ENCODE measurements around the gene C17orf113. TPM values are rescaled to one million over a fixed set of nuclear protein-coding genes. Genes with fewer than 3 reads are reported as not detected.

C17orf113 gene
- total and polyA plus RNA-seq, 2 of the 13 experiments (the other 11 are each of a cell fraction or from before 2014, with no cell fraction given), result 0.87 to 1.1 TPM

DNA sequence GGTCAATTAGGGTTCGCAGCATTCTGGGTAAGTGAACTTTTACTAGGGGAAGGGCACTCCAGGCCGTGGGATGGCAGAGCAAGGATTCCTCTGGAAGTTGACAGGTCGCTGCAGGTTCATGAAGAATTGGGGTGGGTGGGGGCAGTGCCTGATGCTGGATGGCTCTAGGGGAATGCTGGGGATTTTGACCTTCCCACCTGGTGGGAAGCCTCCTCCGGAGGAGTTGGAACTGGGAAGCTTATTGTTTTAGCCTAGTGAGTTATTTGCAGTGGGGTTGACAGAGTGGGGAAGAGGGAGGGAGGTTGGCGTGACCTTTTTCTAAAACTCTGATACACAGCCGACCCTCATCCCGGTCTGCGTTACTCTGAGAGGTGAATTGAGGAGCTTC, 606 bp upstream of the C17orf113 start:
- Histone ChIP-seq H3K9me3 (ENCODE audit: low read length) (no peaks in the 10 kb centered on the region), H3K4me3 (replicated peaks in 1 of 3; ENCODE audit: insufficient read depth in 1 of 3, low read depth in 2 of 3, low read length in 3 of 3) (peak overlapping the region; percentile 64 to 88 (median 67)), H3K27ac (ENCODE audit: extremely low read length, insufficient read depth, low read length) (no peak overlapping the region), H3K4me1 (ENCODE audit: insufficient read depth, low read length) (peaks cover 56% of the 10 kb centered on the region), H3K36me3 (replicated peaks in 1 of 2; ENCODE audit: control insufficient read depth in 1 of 2, insufficient read depth in 2 of 2, low read length in 2 of 2) (no peaks in the 10 kb centered on the region), H3K79me2 (ENCODE audit: insufficient read depth, low read length) (no peaks in the 10 kb centered on the region), H2AFZ (ENCODE audit: low read length) (peak overlapping the region; percentile 83), H3K27me3 (ENCODE audit: control insufficient read depth in 1 of 2, insufficient read depth in 2 of 2, low read length in 2 of 2) (no peaks in the 10 kb centered on the region; a peak in 1 of 5 replicates), H4K20me1 (ENCODE audit: insufficient read depth, low read length) (no peaks in the 10 kb centered on the region), H3K4me2 (ENCODE audit: low read depth, low read length) (peak overlapping the region; percentile 98), H3K9ac (ENCODE audit: insufficient read depth, low read depth, low read length) (0 out of 2 replicates have a peak overlapping the region, but pooled peaks have one; percentile 16)
- 12% methylated on average over 8 of the region's 8 CpGs for WGBS (ENCODE audit: low lambda C conversion rate)
- no TSS peak for BruUV-seq (replicated peaks)
- TF ChIP-seq ZNF34 (CRISPR knock-in tag; IDR thresholded peaks at IDR 0.05; ENCODE audit: borderline replicate concordance) (0 out of 2 replicates have a peak, but pooled peaks have one; percentile 7), XRCC5 (optimal IDR thresholded peaks at IDR 0.05; ENCODE audit: low read length) (peak; percentile 1), NR2F1 (CRISPR knock-in tag; IDR thresholded peaks at IDR 0.05) (no peak), NFATC3 (CRISPR knock-in tag; IDR thresholded peaks at IDR 0.05) (no peak), MTF2 (CRISPR knock-in tag; IDR thresholded peaks at IDR 0.05; ENCODE audit: borderline replicate concordance) (peak; percentile 16; the same call in 1 of the 2 replicates), HOXD1 (CRISPR knock-in tag; IDR thresholded peaks at IDR 0.05) (no peak), ELF4 (CRISPR knock-in tag; IDR thresholded peaks at IDR 0.05; ENCODE audit: borderline replicate concordance) (no peak)
- TF ChIP-seq, protein P1, sequence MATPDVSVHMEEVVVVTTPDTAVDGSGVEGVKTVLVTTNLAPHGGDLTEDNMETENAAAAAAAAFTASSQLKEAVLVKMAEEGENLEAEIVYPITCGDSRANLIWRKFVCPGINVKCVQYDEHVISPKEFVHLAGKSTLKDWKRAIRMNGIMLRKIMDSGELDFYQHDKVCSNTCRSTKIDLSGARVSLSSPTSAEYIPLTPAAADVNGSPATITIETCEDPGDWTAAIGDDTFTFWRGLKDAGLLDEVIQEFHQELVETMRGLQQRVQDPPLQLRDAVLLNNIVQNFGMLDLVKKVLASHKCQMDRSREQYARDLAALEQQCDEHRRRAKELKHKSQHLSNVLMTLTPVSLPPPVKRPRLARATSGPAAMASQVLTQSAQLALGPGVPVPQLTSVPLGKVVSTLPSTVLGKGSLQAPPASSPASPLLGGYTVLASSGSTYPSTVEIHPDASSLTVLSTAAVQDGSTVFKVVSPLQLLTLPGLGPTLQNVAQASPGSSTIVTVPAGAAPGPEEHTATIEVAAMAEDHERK (CRISPR knock-in tag; IDR thresholded peaks at IDR 0.05; ENCODE audit: low read depth), result no peak
- TF ChIP-seq, protein P2, sequence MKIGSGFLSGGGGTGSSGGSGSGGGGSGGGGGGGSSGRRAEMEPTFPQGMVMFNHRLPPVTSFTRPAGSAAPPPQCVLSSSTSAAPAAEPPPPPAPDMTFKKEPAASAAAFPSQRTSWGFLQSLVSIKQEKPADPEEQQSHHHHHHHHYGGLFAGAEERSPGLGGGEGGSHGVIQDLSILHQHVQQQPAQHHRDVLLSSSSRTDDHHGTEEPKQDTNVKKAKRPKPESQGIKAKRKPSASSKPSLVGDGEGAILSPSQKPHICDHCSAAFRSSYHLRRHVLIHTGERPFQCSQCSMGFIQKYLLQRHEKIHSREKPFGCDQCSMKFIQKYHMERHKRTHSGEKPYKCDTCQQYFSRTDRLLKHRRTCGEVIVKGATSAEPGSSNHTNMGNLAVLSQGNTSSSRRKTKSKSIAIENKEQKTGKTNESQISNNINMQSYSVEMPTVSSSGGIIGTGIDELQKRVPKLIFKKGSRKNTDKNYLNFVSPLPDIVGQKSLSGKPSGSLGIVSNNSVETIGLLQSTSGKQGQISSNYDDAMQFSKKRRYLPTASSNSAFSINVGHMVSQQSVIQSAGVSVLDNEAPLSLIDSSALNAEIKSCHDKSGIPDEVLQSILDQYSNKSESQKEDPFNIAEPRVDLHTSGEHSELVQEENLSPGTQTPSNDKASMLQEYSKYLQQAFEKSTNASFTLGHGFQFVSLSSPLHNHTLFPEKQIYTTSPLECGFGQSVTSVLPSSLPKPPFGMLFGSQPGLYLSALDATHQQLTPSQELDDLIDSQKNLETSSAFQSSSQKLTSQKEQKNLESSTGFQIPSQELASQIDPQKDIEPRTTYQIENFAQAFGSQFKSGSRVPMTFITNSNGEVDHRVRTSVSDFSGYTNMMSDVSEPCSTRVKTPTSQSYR (CRISPR knock-in tag; IDR thresholded peaks at IDR 0.05; ENCODE audit: borderline replicate concordance), result no peak
- TF ChIP-seq, protein P3, sequence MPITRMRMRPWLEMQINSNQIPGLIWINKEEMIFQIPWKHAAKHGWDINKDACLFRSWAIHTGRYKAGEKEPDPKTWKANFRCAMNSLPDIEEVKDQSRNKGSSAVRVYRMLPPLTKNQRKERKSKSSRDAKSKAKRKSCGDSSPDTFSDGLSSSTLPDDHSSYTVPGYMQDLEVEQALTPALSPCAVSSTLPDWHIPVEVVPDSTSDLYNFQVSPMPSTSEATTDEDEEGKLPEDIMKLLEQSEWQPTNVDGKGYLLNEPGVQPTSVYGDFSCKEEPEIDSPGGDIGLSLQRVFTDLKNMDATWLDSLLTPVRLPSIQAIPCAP (CRISPR knock-in tag; IDR thresholded peaks at IDR 0.05; ENCODE audit: low read depth), result no peak
- TF ChIP-seq, protein P4, sequence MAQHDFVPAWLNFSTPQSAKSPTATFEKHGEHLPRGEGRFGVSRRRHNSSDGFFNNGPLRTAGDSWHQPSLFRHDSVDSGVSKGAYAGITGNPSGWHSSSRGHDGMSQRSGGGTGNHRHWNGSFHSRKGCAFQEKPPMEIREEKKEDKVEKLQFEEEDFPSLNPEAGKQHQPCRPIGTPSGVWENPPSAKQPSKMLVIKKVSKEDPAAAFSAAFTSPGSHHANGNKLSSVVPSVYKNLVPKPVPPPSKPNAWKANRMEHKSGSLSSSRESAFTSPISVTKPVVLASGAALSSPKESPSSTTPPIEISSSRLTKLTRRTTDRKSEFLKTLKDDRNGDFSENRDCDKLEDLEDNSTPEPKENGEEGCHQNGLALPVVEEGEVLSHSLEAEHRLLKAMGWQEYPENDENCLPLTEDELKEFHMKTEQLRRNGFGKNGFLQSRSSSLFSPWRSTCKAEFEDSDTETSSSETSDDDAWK (CRISPR knock-in tag; IDR thresholded peaks at IDR 0.05), result no peak
- CTCF ChIA-PET (ENCODE audit: low intra/inter-chr PET ratio, low total read pairs), result interaction anchor here (1.5 kb wide), 2 partner anchors 25 to 66 kb away, joined by 4 to 5 read pairs; no protein-coding TSS in a partner anchor
- FAIRE-seq (no peak), DNase-seq (ENCODE audit: low spot score) (no peak), ATAC-seq (no peak)
- POLR2A ChIA-PET, result interaction anchor here (0.7 to 1.4 kb wide), 5 partner anchors 18 to 93 kb away, joined by 3 to 8 read pairs (median 3); partner anchors contain the start of genes DNAJC7 and KAT2A
- in situ Hi-C loops (cut with HindIII; ENCODE audit: extremely low pct_ligation_motif_present, low pct_unique_long_range_greater_than_20kb), result no loop called here
- intact Hi-C loops (cut with micrococcal nuclease; ENCODE audit: unreplicated experiment), result no loop called here

Measured in HepG2 (cell line).